H1 (cell line): ENCODE data around the gene TSEN54. TPM values are rescaled to one million over a fixed set of nuclear protein-coding genes. Genes with fewer than 3 reads are reported as not detected.

Source experiments
- CTCF ChIA-PET: fragments of 300-600 bp; sonication (Branson Sonifier 250); formaldehyde crosslinking; loops from one replicate; lab custom pipeline; 2021; ENCODE audit not compliant: partially characterized antibody; lab: Charles Lee
- POLR2A ChIA-PET: fragments of 300-600 bp; sonication (Branson Sonifier 250); formaldehyde crosslinking; loops from one replicate; lab custom pipeline; 2021; ENCODE audit warnings: inconsistent platforms; ENCODE audit not compliant: partially characterized antibody; lab: Charles Lee
- DNase-seq, 2 experiments: peaks; one replicate each; pipeline versions ENCODE4 v3.0.0 to v3.0.0-alpha.2; 2010 to 2022; ENCODE audit warnings: low spot score in 2 of 2, low read depth in 1 of 2, mixed read lengths in 1 of 2
- FAIRE-seq: peaks from 2 replicates; lab custom pipeline; 2011; peaks lifted over from hg19 to GRCh38; lab: Jason Lieb, UNC
- H2AFZ ChIP-seq: 2 replicates; pipeline ENCODE4 v1.8.1; 2012; ENCODE audit warnings: low read length, inconsistent platforms
- H2AK5ac ChIP-seq: 2 replicates; pipeline ENCODE4 v1.6.1; 2013; ENCODE audit warnings: low read depth, low read length
- H2BK120ac ChIP-seq: replicated peaks from 2 replicates; pipeline ENCODE3; 2013; ENCODE audit warnings: low read depth, low read length, inconsistent platforms
- H2BK12ac ChIP-seq: 2 replicates; pipeline ENCODE4 v1.6.1; 2013; ENCODE audit warnings: low read depth, low read length
- H2BK15ac ChIP-seq: 2 replicates; pipeline ENCODE4 v1.6.1; 2013; ENCODE audit warnings: low read length
- H2BK20ac ChIP-seq: 2 replicates; pipeline ENCODE4 v1.6.1; 2013; ENCODE audit warnings: low read length
- H2BK5ac ChIP-seq: 2 replicates; pipeline ENCODE4 v1.6.1; 2013; ENCODE audit warnings: low read depth, low read length
- H3K14ac ChIP-seq: 2 replicates; pipeline ENCODE4 v1.6.1; 2013; ENCODE audit warnings: inconsistent platforms; ENCODE audit not compliant: insufficient read length
- H3K18ac ChIP-seq: 2 replicates; pipeline ENCODE4 v1.6.1; 2013; ENCODE audit warnings: low read length; ENCODE audit errors: extremely low read depth
- H3K23ac ChIP-seq: 2 replicates; pipeline ENCODE4 v1.6.1; 2013; ENCODE audit warnings: inconsistent platforms; ENCODE audit not compliant: insufficient read length
- H3K23me2 ChIP-seq: 2 replicates; pipeline ENCODE4 v1.6.1; 2013; ENCODE audit warnings: low read depth, low read length
- H3K27ac ChIP-seq: 2 replicates; pipeline ENCODE4 v1.6.1; 2011; ENCODE audit warnings: low read depth, low read length, inconsistent platforms
- H3K27me3 ChIP-seq, 4 experiments: replicated peaks in 1 of 4; 1 replicate in 1 of 4; 2 replicates in 3 of 4; pipeline versions ENCODE4 v1.6.1 to v1.8.1; 2011 to 2013; ENCODE audit warnings: low read length in 3 of 4, mild to moderate bottlenecking in 3 of 4, inconsistent platforms in 2 of 4, mixed read lengths in 2 of 4, moderate library complexity in 1 of 4; ENCODE audit not compliant: control insufficient read depth in 3 of 4, insufficient read depth in 3 of 4; ENCODE audit errors: extremely low read depth in 1 of 4
- H3K36me3 ChIP-seq, 4 experiments: 2 replicates each; pipeline versions ENCODE4 v1.6.1 to v1.8.1; 2011 to 2013; ENCODE audit warnings: mild to moderate bottlenecking in 4 of 4, low read length in 3 of 4, moderate library complexity in 2 of 4, control low read depth in 1 of 4, inconsistent platforms in 1 of 4; ENCODE audit not compliant: insufficient read depth in 4 of 4, control insufficient read depth in 2 of 4
- H3K4ac ChIP-seq: replicated peaks from 2 replicates; pipeline ENCODE3; 2013; ENCODE audit warnings: low read length, low read depth, mixed read lengths, inconsistent platforms; ENCODE audit not compliant: insufficient read length
- H3K4me1 ChIP-seq, 4 experiments: replicated peaks in 1 of 4; 1 replicate in 1 of 4; 2 replicates in 3 of 4; pipeline versions ENCODE4 v1.6.1 to v1.8.1; 2011 to 2013; ENCODE audit warnings: low read length in 3 of 4, inconsistent platforms in 2 of 4, mixed read lengths in 1 of 4; ENCODE audit not compliant: insufficient read depth in 4 of 4, control insufficient read depth in 3 of 4
- H3K4me2 ChIP-seq, 2 experiments: 2 replicates each; pipeline versions ENCODE4 v1.6.1 to v1.8.1; 2011 to 2013; ENCODE audit warnings: low read depth in 2 of 2, low read length in 2 of 2, control low read depth in 1 of 2, inconsistent platforms in 1 of 2, mild to moderate bottlenecking in 1 of 2; ENCODE audit not compliant: insufficient read depth in 1 of 2
- H3K4me3 ChIP-seq, 4 experiments: fragments of 200-600, 300-600 bp in 1 of 4; sonication (generic), shearing (Covaris generic), sonication (Bioruptor Twin) in 1 of 4; 2 replicates each; pipeline versions ENCODE4 v1.5.1 to v1.8.1; 2011 to 2016; ENCODE audit warnings: low read length in 4 of 4, low read depth in 3 of 4, control low read depth in 2 of 4, inconsistent platforms in 2 of 4, mild to moderate bottlenecking in 2 of 4, mixed read lengths in 1 of 4, moderate library complexity in 1 of 4; ENCODE audit not compliant: insufficient read depth in 2 of 4; ENCODE audit errors: extremely low read depth in 1 of 4
- H3K56ac ChIP-seq: replicated peaks from 2 replicates; pipeline ENCODE3; 2013; ENCODE audit warnings: low read depth, mild to moderate bottlenecking, mixed read lengths, low read length, inconsistent platforms; ENCODE audit not compliant: insufficient read length
- H3K79me1 ChIP-seq: 2 replicates; pipeline ENCODE4 v1.6.1; 2013; ENCODE audit warnings: low read depth, low read length, control low read depth
- H3K79me2 ChIP-seq, 2 experiments: 2 replicates each; pipeline versions ENCODE4 v1.6.1 to v1.8.1; 2012 to 2013; ENCODE audit warnings: low read length in 2 of 2, mild to moderate bottlenecking in 2 of 2, inconsistent platforms in 1 of 2; ENCODE audit not compliant: insufficient read depth in 2 of 2, control insufficient read depth in 1 of 2
- H3K9ac ChIP-seq, 4 experiments: replicated peaks in 1 of 4; 1 replicate in 1 of 4; 2 replicates in 3 of 4; pipeline versions ENCODE4 v1.6.1 to v1.8.1; 2011 to 2013; ENCODE audit warnings: low read depth in 3 of 4, low read length in 3 of 4, control low read depth in 2 of 4, mild to moderate bottlenecking in 2 of 4, moderate library complexity in 2 of 4, inconsistent platforms in 1 of 4; ENCODE audit errors: extremely low read depth in 1 of 4
- H3K9me3 ChIP-seq, 2 experiments: 2 replicates each; pipeline versions ENCODE4 v1.6.1 to v1.8.1; 2012 to 2013; ENCODE audit warnings: mild to moderate bottlenecking in 2 of 2, moderate library complexity in 2 of 2, control low read depth in 1 of 2, inconsistent platforms in 1 of 2, low read depth in 1 of 2, low read length in 1 of 2, mixed read lengths in 1 of 2; ENCODE audit not compliant: insufficient read depth in 2 of 2
- H4K20me1 ChIP-seq, 2 experiments: replicated peaks in 1 of 2; 2 replicates each; pipeline versions ENCODE3 to v1.8.1; 2011 to 2013; ENCODE audit warnings: inconsistent platforms in 2 of 2, low read length in 2 of 2, mild to moderate bottlenecking in 1 of 2; ENCODE audit not compliant: insufficient read depth in 2 of 2, control insufficient read depth in 1 of 2
- H4K5ac ChIP-seq: 2 replicates; pipeline ENCODE4 v1.6.1; 2013; ENCODE audit warnings: low read length, low read depth, mixed read lengths, inconsistent platforms; ENCODE audit not compliant: insufficient read length
- H4K8ac ChIP-seq: 2 replicates; pipeline ENCODE4 v1.8.0; 2013; ENCODE audit warnings: mild to moderate bottlenecking, moderate library complexity, low read length, inconsistent platforms; ENCODE audit not compliant: insufficient read depth; ENCODE audit errors: extremely low read depth
- H4K91ac ChIP-seq: replicated peaks from 2 replicates; pipeline ENCODE3; 2013; ENCODE audit warnings: low read length, mixed read lengths, inconsistent platforms; ENCODE audit not compliant: insufficient read length
- RFX5 ChIP-seq: IDR thresholded peaks from 2 replicates; pipeline ENCODE4 v1.6.1; 2011; ENCODE audit warnings: low read depth, low read length, improper control_type of control experiment, borderline replicate concordance
- SIX5 ChIP-seq: IDR thresholded peaks from 2 replicates; pipeline ENCODE4 v1.6.1; 2011; ENCODE audit warnings: mild to moderate bottlenecking, low read depth, low read length
- SP1 ChIP-seq: IDR thresholded peaks from 2 replicates; pipeline ENCODE4 v1.6.1; 2011; ENCODE audit warnings: low read depth, low read length
- SUZ12 ChIP-seq: fragments of 200-600 bp; sonication (generic); IDR thresholded peaks from 2 replicates; pipeline ENCODE4 v1.6.1; 2012; ENCODE audit warnings: mild to moderate bottlenecking, inconsistent platforms, low read length, moderate library complexity, mixed read lengths
- WGBS, 2 experiments: shearing (Covaris generic) in 1 of 2; methylation state at CpG; one replicate each; pipeline versions ENCODE4 v1.1.6 to v1.1.7; 2013 to 2015; ENCODE audit warnings: low lambda C conversion rate in 2 of 2, mixed read lengths in 2 of 2, inconsistent platforms in 1 of 2, low coverage in 1 of 2, missing lambda C conversion rate in 1 of 2; ENCODE audit not compliant: insufficient replicate concordance in 2 of 2, insufficient coverage in 1 of 2, insufficient read length in 1 of 2; ENCODE audit errors: extremely low coverage in 1 of 2, missing lambda C conversion rate in 1 of 2; 5-methylcytosine and 5-hydroxymethylcytosine counted together
- polyA plus RNA-seq, 7 experiments: library from polyadenylated mRNA; depleted of rRNA in 3 of 7; stranded (reverse) in 5 of 7; unstranded in 2 of 7; fragments of >200 nt in 5 of 7; fragments of 200-250 nt in 2 of 7; gene quantifications; 1 replicate in 5 of 7; 2 replicates in 1 of 7; 4 replicates in 1 of 7; pipeline versions ENCODE4 v1.2.1 to v1.2.3, GENCODE V29; 2011 to 2013; ENCODE audit warnings: missing spikeins in 2 of 7, mixed read lengths in 2 of 7
- total RNA-seq: library from RNA; stranded (reverse); fragmentation: NEBNext Ultra II Directional; extraction: Animal tissue kit (Norgen Biotek cat#: 25700); gene quantifications from 2 replicates; pipeline ENCODE4 v1.2.1, GENCODE V29; 2021

The TSEN54 gene
- total and polyA plus RNA-seq, 2 of the 8 experiments (the other 6 are each of a cell fraction or from before 2014, with no cell fraction given) = 43.6 to 60.3 TPM

GRCh38 chr17:75518201-75518600 is 1.9 kb downstream of the TSEN54 start:
- Histone ChIP-seq H2BK20ac (no peak overlapping the region), H2AFZ (no peak overlapping the region), H3K18ac (no peak overlapping the region), H4K8ac (no peak overlapping the region), H3K56ac (no peak overlapping the region), H3K27me3 (no peaks in the 10 kb centered on the region), H2AK5ac (no peak overlapping the region), H2BK15ac (no peak overlapping the region), H3K4me2 (no peak overlapping the region; a peak in 1 of 4 replicates), H2BK120ac (no peak overlapping the region), H3K9me3 (no peaks in the 10 kb centered on the region), H3K23ac (no peak overlapping the region), H3K4ac (no peak overlapping the region), H3K23me2 (peaks cover 18% of the 10 kb centered on the region), H3K79me2 (peaks cover 0 to 13% of the 10 kb centered on the region in 2 experiments; a peak in 1 of 4 replicates), H4K20me1 (peaks cover 2 to 26% of the 10 kb centered on the region in 2 experiments), H2BK5ac (no peak overlapping the region), H3K4me3 (no peak overlapping the region), H3K36me3 (peaks cover 0 to 25% (median 8%) of the 10 kb centered on the region in 4 experiments; a peak in 5 of 8 replicates), H3K79me1 (peaks cover 3% of the 10 kb centered on the region), H2BK12ac (no peak overlapping the region), H3K27ac (no peak overlapping the region), H4K5ac (no peak overlapping the region), H4K91ac (no peak overlapping the region), H3K9ac (no peak overlapping the region), H3K14ac (no peak overlapping the region), H3K4me1 (peaks cover 0 to 14% (median 8%) of the 10 kb centered on the region in 4 experiments; a peak in 6 of 7 replicates)
- POLR2A ChIA-PET = interaction anchor here (0.8 to 2.5 kb wide), 3 partner anchors 7 to 257 kb away, joined by 3 to 23 read pairs (median 3); partner anchors contain the start of gene LLGL2
- no peak for DNase-seq
- no peak for FAIRE-seq
- TF ChIP-seq SP1 (no peak), RFX5 (no peak), SIX5 (no peak), SUZ12 (no peak)
- 94% methylated on average over 3 of the region's 3 CpGs; no CpG with 5 or more reads in 1 of the 2 experiments for WGBS, 2 experiments
- CTCF ChIA-PET = interaction anchor here (0.9 to 3.5 kb wide), 22 partner anchors 9 to 202 kb away, joined by 3 to 18 read pairs (median 6); partner anchors contain the start of gene SMIM5
